Body of pancreas (tissue), 4 donors: ENCODE measurements around the gene RAB6A.
"Not testable (repeated sequence)": the region's sequence is repeated elsewhere in the genome, so short reads cannot be mapped to it uniquely, and the experiment has no call there.

ENCODE experiments used
- POLR2A ChIP-seq, 3 donors: fragments of 450-650 bp; IDR thresholded peaks; one replicate each; pipeline ENCODE4 v1.6.1; 2016; ENCODE audit warnings: antibody characterized with exemption in 3 of 3, mild to moderate bottlenecking in 2 of 3
- TF ChIP-seq, protein P1 (sequence below), 7 experiments: fragments of 450-650 bp in 4 of 7; fragments of 200-600 bp in 3 of 7; sonication (generic) in 3 of 7; IDR thresholded peaks; one replicate each; pipeline ENCODE4 v1.5.1; 2016 to 2019; ENCODE audit warnings: antibody characterized with exemption in 7 of 7

GRCh38 chr11:73735959-73736358, 24.9 kb downstream of the RAB6A start:
- TF ChIP-seq, protein P1, sequence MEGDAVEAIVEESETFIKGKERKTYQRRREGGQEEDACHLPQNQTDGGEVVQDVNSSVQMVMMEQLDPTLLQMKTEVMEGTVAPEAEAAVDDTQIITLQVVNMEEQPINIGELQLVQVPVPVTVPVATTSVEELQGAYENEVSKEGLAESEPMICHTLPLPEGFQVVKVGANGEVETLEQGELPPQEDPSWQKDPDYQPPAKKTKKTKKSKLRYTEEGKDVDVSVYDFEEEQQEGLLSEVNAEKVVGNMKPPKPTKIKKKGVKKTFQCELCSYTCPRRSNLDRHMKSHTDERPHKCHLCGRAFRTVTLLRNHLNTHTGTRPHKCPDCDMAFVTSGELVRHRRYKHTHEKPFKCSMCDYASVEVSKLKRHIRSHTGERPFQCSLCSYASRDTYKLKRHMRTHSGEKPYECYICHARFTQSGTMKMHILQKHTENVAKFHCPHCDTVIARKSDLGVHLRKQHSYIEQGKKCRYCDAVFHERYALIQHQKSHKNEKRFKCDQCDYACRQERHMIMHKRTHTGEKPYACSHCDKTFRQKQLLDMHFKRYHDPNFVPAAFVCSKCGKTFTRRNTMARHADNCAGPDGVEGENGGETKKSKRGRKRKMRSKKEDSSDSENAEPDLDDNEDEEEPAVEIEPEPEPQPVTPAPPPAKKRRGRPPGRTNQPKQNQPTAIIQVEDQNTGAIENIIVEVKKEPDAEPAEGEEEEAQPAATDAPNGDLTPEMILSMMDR (IDR thresholded peaks at IDR 0.05), result not testable (repeated sequence)
- not testable (repeated sequence) for TF ChIP-seq POLR2A (IDR thresholded peaks at IDR 0.05)
